Stimulated activated CD4-positive, alpha-beta T cell treated with anti-CD3 and anti-CD28 coated beads, Interleukin-1b, Interleukin-23, amount 100 ng/mL, for 24 hours (primary cell): ENCODE data around the gene BTF3.

Experiments used
- DNase-seq, 4 experiments: peaks; one replicate each; pipeline ENCODE4 v3.0.0-alpha.2; 2020; ENCODE audit warnings: low read depth in 4 of 4, low spot score in 1 of 4

BTF3 gene

DNA sequence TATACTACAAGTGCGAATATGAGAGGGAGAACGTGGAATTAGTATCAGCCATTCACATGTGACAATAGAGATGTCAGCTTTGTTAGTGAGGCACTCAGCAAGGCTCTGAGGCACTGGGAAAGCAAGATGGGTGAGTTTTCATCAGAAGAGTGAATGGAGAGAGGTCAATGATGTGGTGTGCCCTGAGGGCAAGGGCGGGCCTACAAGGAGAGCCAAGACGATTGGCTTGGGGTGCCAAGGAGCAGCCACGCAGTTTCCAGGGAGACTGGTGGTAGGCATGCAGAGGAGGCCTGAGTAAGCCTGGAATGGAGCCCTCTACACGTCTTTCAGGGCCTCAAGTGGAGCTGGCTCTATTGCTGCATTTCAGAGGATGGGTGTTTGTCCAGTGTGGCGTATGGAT is 24.7 kb downstream of the BTF3 start:
- DNase-seq = no peak

DNA sequence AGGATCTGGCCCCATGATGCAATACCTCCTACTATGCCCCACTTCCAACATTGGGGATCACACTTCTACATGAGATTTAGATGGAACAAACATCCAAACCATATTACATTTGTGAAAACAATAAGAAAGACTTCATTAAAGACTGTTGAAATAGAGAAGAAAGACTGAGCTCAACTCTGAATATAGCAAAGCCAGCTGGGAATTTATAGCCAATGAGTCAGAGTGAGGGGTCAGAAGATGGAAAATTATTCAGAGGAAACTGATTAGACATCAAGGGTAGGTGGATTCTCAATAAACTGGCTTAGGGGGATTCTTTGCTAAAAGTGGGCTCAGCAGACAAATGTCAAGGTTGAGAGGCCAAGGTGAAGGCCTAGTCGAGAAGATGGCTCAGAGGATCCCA is 25.6 kb downstream of the BTF3 start:
- no peak for DNase-seq

DNA sequence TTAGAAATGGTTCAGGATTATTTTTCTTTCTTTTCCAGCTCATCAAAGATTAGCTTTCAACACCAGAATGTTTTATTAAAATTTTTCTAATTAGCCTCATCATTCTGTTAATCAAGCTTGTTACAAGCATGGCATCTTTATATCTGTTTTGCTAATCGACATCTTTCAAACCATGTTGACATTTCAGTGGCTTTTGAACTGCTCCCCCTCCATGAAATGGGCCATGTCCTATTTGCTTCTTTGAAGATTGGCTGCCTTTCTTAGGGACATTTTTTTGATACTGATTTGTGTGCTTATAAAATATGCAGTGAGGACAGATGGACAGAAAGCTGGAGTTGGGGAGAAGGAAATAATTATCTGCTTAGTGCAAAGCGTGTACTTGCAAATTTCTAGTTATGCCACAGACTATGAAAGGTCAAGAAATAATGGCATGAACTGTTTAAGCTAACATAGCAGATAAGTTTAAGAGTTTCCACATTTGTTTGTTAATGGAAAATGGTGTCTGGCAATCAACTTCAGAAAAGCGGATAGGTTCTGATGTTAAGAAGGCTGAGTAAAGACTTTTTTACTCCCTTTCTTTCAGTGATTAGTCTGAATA is 27.5 kb downstream of the BTF3 start:
- no peak for DNase-seq

DNA sequence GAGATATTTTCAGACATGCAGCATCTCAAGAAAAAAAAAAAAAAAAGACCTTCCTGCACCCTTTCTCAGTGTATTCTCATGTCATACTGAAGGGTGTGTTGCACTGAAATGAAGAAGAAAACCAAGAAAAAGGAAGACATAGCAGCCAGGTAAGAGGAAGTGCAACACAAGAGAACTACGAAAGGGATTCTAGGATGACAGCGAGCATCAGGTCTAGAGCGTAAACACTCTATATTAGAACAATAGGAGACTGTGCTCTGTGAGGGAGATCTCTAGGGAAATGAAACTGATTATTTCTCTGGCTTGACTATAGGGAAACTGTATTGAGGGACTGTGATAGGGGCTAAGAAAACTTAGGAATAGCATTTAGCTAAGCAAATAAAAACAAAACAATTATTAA is 30.0 kb downstream of the BTF3 start:
- no peak for DNase-seq

DNA sequence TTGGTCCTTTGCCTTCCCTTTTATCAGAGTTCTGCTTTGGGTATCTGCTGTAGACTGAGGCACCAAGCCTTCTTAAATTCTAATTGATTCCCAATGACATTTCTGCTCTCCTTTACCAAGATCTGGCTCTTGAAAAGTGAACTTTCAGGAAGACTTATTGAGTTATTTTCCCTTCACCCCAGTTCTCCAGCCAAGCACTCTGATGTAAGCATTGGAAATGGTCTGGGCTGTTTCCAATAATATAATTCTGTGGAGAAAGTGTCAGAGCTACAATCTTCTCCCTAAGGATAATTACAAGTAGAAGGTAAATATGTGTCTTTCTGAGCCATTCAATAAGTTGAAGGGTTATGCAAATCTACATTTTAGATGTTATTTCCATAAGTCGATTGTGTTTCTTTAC is 30.8 kb downstream of the BTF3 start:
- no peak for DNase-seq

DNA sequence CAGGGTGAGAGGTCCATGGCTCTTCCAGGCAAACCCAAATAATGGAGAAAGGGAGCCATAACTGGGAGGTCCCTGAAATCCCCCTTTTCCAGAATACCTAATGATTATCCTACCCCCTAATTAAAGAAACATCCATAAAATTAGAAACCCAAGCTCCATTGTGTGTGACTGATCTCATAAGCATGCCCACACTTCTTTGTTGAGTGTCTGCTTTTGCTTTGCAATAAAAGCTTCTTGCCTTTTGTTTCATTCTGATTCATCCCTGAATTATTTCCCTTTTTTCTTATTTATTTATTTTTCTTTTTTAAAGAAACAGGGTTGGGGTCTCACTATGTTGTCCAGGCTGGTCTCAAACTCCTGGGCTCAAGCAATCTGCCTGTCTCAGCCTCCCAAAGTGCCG is 33.1 kb downstream of the BTF3 start:
- DNase-seq = no peak

DNA sequence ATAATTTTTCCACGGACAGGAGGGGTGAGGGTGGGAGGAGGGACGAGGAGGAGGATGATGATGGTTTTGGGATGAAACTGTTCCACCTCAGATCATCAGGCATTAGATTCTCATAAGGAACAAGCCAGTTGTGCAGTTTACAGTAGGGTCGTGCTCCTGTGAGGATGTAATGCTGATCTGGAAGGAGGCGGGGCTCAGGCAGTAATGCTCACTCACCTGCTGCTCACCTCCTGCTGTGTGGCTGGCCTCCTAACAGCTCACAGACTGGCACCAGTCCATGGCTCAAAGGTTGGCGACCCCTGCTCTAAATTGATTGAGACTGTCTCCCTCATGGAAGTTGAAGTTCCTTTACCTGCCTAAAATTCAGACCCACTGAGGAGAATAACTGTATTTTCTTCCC is 34.0 kb downstream of the BTF3 start:
- no peak for DNase-seq

DNA sequence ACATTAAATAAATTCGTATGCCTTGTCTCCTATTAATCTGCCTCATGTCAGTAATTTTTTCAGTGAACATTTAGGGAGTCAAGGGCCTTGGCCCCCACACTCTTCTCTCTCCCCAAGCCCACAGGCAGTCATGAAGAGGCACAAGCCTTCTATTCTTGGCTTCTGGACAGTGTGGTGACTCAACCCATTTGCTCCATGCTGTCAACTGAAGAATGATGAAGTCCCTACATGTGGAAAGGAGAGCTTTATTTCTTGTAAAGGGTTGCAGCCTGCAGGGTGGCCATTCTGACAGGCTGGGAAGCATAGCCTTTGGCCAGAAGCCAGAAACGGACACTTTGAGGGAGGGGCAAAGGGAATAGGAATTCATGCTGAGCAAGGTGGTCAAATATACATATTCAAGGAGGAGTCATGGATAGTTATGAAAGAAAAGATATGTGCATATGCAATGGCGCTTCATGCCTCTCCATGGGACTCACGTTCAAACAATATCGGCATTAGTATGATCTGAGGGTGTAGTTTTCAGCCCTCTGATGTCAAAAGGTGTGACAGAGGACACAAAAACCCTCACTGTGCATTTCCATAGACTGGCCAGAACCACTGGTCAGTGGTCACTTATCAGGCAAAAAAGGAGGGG is 35.9 kb downstream of the BTF3 start:
- DNase-seq = no peak

DNA sequence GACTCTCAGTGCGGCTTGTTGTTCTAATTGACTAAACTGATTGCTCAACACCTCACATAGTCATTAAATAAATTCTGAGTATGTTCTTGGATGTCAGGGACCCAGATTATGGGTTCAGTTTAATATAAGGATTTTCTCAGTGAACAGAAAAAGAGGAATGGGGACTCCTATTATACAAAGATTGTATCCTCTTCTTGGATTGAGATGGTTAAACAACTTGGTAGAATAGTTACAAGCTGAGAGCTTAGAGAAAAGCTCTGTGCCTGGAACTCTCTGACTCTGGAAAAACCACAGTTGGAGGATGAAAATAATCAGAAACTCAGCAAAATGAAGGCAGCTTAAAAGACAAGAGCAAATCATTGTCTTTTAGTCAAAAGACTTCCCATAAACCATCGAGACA is 36.7 kb downstream of the BTF3 start:
- DNase-seq = no peak

DNA sequence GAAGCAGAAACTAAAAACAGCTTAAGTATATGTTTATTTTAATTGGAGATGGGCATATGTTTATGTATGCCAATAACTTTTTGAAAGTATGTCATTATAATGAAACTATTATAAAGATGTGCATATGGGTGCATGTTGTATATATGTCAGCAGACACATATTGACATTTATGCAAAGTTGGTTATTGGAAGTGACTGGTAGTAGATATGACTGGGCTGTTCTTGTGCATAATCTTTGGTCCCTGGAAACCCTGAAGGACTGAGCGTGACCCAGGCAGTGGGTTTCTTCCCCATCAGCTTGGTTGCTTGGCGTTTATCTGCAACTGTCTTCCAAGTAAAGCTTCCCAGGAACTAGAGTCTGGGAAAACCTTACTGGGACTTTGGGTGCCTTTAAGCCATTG is 41.5 kb downstream of the BTF3 start:
- DNase-seq = no peak

DNA sequence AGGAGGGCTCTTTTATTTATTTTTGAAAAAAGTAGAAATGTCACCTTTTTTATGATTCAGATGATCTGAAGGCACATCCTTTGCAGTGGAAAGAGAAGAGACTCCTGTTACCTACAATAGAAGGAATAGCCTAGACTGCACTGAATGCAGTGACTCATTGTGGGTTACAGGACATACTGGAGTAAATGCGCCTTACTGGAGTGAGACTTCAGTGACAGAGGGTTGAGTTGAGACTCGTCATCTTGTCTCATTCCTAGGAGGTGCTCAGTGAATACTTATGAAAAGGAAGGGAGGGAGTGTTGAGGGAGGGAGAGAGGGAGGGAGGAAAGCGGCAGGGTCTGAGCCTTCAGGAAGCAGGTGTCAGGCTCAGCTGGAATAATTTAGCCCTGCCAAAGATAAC is 42.0 kb downstream of the BTF3 start:
- no peak for DNase-seq

DNA sequence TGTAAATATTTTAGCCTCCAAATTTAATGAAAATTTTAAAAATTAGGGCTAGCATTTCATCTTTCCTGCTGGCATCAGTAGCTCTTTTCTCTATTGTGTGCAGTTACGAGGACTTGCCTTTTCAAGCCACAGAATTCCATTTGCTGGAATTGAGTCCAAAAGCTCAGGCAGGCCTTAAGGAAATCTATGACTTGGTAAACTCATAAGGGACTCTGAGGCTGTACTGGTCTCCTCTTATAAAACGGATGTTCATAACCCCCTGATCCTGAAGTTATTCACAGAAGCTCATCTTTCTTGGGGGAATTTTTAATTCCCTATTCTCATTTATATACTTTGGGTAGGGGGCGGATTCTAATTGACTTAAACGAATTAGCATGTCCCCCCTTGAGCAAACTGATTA is 43.8 kb downstream of the BTF3 start:
- DNase-seq = no peak

DNA sequence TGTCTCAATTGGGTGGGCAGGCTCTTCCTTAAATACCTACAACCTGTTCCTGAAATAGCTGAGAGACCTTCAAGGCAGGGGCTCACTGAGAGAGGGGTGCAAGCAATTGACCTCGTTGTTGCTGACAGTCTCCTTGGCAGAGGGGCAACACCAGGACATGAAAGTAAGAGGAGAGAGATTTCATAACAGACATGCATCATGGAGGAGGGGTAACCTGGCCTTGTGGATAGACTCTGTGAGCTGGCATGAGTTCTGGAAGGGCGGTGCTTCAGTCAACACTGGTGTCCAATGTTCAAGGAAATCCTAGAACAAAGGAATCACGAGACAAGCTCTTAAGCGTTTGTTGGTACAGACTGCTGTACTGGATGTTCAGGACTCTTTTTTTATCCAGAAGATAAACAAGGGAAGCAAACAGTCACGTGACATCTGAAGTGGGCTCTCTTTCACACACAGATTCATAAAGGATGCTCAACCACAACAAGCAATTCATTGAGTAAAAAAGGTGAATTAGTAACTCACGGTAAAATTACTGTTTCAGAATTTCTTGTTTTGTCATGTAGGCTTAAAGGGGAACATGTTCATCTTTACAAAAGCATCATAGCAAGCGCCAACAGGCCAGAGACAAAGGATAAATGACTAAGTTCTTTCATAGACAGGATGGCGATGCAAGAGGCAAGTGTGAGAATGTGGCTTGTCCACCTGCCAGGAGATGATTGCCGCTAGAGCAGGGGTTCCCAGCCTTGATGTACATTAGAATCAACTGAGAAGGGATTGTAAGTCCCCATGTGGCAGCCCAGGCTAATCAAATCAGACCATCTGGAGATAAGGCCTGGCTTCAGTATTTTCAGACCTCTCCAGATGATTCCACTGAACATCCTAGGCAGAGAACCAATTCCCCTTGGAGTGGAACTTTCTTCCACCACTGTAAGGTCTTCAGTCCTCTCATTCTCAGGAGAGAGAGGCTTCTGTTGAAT is 46.5 kb downstream of the BTF3 start:
- DNase-seq = no peak

DNA sequence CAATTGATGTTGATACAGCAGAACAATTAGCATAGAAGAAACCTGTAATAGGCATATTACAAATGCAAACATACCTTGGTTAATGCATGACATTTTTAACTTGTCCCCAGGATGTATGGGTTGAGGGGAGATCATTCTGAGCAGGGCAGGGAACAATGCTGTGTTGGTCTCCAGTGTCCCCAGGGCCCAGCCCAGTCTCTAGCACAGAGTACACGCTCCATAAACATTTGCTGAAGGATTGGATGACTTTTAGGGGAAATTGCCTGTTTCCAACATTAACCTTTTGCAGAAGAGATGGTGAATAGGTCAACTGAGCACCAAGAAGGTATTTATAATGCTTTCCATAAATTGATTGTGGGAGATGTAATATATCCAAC is 47.1 kb downstream of the BTF3 start:
- no peak for DNase-seq

DNA sequence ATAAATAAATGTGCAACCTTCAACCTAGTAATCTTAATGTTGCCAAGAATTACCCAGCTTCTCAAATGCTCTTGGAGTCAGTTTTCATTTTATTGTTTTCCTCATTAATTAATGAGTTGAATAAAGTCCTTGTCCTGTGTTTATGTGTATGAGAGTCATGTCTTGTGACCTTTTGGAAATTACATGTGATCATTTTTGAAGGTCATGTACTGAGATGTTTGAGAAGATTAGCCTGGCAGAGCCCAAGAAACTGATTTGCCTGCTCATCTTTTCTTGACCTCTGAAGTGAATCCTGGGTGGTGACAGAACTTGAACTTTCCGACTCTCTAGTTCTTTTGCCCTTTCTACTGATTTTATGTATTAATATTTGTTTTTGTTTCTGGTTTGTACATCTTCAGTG is 51.8 kb downstream of the BTF3 start:
- DNase-seq = no peak

DNA sequence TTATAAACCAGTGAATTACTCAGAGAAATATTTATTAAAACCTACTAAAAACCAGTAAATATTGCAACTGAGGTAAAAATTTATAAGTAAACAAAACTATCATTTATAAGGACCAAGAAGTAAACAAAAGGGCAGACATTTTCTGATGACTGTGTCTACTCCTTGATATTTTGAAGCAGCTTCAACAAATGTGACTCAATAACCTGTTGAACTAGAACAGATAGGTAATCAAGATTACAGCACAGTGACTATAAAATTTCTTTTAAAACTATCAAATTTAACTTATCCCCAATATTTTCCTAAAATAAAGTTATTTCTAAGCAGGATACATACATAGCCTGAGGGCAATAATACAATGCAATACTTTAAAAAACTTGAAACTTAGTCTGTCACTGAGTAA is 54.4 kb downstream of the BTF3 start:
- no peak for DNase-seq
